ENCODE data around the gene NUDT22. TPM values are rescaled to one million over a fixed set of nuclear protein-coding genes. Genes with fewer than 3 reads are reported as not detected.

Gene NUDT22
- total and polyA plus RNA-seq, 2 of the 8 experiments (the other 6 are each of a cell fraction or from before 2014, with no cell fraction given) = 43.4 to 69.0 TPM

DNA sequence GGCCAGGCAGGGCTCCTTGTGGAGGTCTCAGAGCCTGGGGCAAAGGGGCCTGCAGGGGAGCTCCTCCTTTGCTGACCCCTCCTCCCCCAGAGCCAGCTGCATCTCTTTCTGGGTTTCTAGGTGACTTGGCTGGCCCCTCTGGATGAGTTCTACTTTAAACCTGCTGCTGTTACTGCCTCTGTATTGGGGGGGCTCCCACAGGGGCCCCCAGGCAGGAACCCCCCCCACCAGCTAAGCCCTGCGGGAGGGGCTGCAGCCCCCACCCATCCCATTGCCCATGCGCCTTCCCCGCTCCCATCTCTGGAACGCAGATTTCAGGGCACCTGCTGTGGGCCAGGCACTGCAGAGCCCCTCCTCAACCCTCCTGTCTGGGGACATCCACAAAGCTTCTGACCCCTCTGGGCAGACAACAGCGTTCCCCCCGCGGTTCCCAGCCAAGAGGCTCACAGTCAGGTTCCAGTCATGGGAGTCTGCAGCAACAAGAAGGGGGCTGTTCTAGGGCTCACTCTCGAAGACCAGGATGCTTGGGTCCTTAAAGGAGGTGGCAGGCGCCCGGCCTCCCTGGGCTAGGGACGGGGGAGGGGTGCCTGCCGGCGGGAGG, 24.4 kb downstream of the NUDT22 start (continued):
- TF ChIP-seq, protein P1, sequence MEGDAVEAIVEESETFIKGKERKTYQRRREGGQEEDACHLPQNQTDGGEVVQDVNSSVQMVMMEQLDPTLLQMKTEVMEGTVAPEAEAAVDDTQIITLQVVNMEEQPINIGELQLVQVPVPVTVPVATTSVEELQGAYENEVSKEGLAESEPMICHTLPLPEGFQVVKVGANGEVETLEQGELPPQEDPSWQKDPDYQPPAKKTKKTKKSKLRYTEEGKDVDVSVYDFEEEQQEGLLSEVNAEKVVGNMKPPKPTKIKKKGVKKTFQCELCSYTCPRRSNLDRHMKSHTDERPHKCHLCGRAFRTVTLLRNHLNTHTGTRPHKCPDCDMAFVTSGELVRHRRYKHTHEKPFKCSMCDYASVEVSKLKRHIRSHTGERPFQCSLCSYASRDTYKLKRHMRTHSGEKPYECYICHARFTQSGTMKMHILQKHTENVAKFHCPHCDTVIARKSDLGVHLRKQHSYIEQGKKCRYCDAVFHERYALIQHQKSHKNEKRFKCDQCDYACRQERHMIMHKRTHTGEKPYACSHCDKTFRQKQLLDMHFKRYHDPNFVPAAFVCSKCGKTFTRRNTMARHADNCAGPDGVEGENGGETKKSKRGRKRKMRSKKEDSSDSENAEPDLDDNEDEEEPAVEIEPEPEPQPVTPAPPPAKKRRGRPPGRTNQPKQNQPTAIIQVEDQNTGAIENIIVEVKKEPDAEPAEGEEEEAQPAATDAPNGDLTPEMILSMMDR (IDR thresholded peaks at IDR 0.05; ENCODE audit: control extremely low read depth in 1 of 3, insufficient read depth in 1 of 3, low read depth in 1 of 3, low read length in 3 of 3) = no peak
- TF ChIP-seq RBBP5 (IDR thresholded peaks at IDR 0.05; ENCODE audit: borderline replicate concordance, low read depth, low read length) (no peak), ASH2L (IDR thresholded peaks at IDR 0.05; ENCODE audit: low read length) (no peak), FOSL1 (IDR thresholded peaks at IDR 0.05; ENCODE audit: insufficient read depth, low read depth, low read length) (no peak), SP1 (IDR thresholded peaks at IDR 0.05; ENCODE audit: low read depth, low read length) (no peak)
- TF ChIP-seq, protein P2, sequence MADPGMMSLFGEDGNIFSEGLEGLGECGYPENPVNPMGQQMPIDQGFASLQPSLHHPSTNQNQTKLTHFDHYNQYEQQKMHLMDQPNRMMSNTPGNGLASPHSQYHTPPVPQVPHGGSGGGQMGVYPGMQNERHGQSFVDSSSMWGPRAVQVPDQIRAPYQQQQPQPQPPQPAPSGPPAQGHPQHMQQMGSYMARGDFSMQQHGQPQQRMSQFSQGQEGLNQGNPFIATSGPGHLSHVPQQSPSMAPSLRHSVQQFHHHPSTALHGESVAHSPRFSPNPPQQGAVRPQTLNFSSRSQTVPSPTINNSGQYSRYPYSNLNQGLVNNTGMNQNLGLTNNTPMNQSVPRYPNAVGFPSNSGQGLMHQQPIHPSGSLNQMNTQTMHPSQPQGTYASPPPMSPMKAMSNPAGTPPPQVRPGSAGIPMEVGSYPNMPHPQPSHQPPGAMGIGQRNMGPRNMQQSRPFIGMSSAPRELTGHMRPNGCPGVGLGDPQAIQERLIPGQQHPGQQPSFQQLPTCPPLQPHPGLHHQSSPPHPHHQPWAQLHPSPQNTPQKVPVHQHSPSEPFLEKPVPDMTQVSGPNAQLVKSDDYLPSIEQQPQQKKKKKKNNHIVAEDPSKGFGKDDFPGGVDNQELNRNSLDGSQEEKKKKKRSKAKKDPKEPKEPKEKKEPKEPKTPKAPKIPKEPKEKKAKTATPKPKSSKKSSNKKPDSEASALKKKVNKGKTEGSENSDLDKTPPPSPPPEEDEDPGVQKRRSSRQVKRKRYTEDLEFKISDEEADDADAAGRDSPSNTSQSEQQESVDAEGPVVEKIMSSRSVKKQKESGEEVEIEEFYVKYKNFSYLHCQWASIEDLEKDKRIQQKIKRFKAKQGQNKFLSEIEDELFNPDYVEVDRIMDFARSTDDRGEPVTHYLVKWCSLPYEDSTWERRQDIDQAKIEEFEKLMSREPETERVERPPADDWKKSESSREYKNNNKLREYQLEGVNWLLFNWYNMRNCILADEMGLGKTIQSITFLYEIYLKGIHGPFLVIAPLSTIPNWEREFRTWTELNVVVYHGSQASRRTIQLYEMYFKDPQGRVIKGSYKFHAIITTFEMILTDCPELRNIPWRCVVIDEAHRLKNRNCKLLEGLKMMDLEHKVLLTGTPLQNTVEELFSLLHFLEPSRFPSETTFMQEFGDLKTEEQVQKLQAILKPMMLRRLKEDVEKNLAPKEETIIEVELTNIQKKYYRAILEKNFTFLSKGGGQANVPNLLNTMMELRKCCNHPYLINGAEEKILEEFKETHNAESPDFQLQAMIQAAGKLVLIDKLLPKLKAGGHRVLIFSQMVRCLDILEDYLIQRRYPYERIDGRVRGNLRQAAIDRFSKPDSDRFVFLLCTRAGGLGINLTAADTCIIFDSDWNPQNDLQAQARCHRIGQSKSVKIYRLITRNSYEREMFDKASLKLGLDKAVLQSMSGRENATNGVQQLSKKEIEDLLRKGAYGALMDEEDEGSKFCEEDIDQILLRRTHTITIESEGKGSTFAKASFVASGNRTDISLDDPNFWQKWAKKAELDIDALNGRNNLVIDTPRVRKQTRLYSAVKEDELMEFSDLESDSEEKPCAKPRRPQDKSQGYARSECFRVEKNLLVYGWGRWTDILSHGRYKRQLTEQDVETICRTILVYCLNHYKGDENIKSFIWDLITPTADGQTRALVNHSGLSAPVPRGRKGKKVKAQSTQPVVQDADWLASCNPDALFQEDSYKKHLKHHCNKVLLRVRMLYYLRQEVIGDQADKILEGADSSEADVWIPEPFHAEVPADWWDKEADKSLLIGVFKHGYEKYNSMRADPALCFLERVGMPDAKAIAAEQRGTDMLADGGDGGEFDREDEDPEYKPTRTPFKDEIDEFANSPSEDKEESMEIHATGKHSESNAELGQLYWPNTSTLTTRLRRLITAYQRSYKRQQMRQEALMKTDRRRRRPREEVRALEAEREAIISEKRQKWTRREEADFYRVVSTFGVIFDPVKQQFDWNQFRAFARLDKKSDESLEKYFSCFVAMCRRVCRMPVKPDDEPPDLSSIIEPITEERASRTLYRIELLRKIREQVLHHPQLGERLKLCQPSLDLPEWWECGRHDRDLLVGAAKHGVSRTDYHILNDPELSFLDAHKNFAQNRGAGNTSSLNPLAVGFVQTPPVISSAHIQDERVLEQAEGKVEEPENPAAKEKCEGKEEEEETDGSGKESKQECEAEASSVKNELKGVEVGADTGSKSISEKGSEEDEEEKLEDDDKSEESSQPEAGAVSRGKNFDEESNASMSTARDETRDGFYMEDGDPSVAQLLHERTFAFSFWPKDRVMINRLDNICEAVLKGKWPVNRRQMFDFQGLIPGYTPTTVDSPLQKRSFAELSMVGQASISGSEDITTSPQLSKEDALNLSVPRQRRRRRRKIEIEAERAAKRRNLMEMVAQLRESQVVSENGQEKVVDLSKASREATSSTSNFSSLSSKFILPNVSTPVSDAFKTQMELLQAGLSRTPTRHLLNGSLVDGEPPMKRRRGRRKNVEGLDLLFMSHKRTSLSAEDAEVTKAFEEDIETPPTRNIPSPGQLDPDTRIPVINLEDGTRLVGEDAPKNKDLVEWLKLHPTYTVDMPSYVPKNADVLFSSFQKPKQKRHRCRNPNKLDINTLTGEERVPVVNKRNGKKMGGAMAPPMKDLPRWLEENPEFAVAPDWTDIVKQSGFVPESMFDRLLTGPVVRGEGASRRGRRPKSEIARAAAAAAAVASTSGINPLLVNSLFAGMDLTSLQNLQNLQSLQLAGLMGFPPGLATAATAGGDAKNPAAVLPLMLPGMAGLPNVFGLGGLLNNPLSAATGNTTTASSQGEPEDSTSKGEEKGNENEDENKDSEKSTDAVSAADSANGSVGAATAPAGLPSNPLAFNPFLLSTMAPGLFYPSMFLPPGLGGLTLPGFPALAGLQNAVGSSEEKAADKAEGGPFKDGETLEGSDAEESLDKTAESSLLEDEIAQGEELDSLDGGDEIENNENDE (IDR thresholded peaks at IDR 0.05; ENCODE audit: insufficient replicate concordance, low read length) = no peak

Measured in H1 (cell line).